GM12875 (cell line): ENCODE results near the gene CDC5L.

Experiments
- H3K4me3 ChIP-seq: one replicate; pipeline ENCODE4 v1.5.1; 2011; ENCODE audit warnings: low read depth, low read length, control low read depth
- CTCF ChIP-seq: IDR thresholded peaks from 2 replicates; pipeline ENCODE4 v1.5.1; 2011; ENCODE audit warnings: low read depth, mild to moderate bottlenecking, control low read depth, inconsistent platforms, low read length, moderate library complexity, borderline replicate concordance; ENCODE audit not compliant: insufficient read depth

Gene CDC5L

GRCh38 chr6:44489910-44490604, 102.6 kb downstream of the CDC5L start:
- no peak for TF ChIP-seq CTCF
- H3K4me3 ChIP-seq = no peak overlapping the region

- no peak for TF ChIP-seq CTCF
- no peak overlapping the region for H3K4me3 ChIP-seq
These were observed 105.6 kb downstream of the CDC5L start for GRCh38 chr6:44493132-44493531.

GRCh38 chr6:44493593-44493992, 106.1 kb downstream of the CDC5L start:
- no peak overlapping the region for H3K4me3 ChIP-seq
- TF ChIP-seq CTCF = no peak

GRCh38 chr6:44494011-44494501, 106.5 kb downstream of the CDC5L start:
- no peak for TF ChIP-seq CTCF
- H3K4me3 ChIP-seq = no peak overlapping the region

GRCh38 chr6:44495036-44495901, 107.8 kb downstream of the CDC5L start:
- TF ChIP-seq CTCF = no peak
- no peak overlapping the region for H3K4me3 ChIP-seq

- no peak for TF ChIP-seq CTCF
- no peak overlapping the region for H3K4me3 ChIP-seq
These were observed 109.3 kb downstream of the CDC5L start for GRCh38 chr6:44496665-44497369.
